ENCODE measurements around the gene CHMP3. TPM values are rescaled to one million over a fixed set of nuclear protein-coding genes. Genes with fewer than 3 reads are reported as not detected.
"Not testable (repeated sequence)": the region's sequence is repeated elsewhere in the genome, so short reads cannot be mapped to it uniquely, and the experiment has no call there.

The CHMP3 gene
- polyA plus RNA-seq, 1 experiment, result 107 TPM

- POLR2A ChIA-PET, result no interaction called here
- DNase-seq (ENCODE audit: low read depth), result no peak
Observed at GRCh38 chr2:86499326-86499725, 63.9 kb downstream of the CHMP3 start.

GRCh38 chr2:86498468-86499260 lies 64.6 kb downstream of the CHMP3 start:
- DNase-seq (ENCODE audit: low read depth), result no peak
- CTCF ChIA-PET, result interaction anchor here (0.8 kb wide), 1 partner anchor 36 kb away, joined by 3 read pairs; no protein-coding TSS in a partner anchor
- H3K27me3 ChIP-seq (ENCODE audit: control insufficient read depth, insufficient read depth, low read length), result no peaks in the 10 kb centered on the region
- H3K36me3 ChIP-seq (ENCODE audit: control insufficient read depth, insufficient read depth, low read length), result peaks cover 10% of the 10 kb centered on the region
- no peak for TF ChIP-seq CTCF (IDR thresholded peaks at IDR 0.05; ENCODE audit: insufficient read depth, low read depth, low read length)
- no peak overlapping the region for H3K4me3 ChIP-seq (ENCODE audit: low read depth, low read length)
- POLR2A ChIA-PET, result no interaction called here

More at GRCh38 chr2:86499326-86499725, 63.9 kb downstream of the CHMP3 start:
- Histone ChIP-seq H3K4me3 (ENCODE audit: low read depth, low read length) (no peak overlapping the region), H3K27me3 (ENCODE audit: control insufficient read depth, insufficient read depth, low read length) (no peaks in the 10 kb centered on the region), H3K36me3 (ENCODE audit: control insufficient read depth, insufficient read depth, low read length) (peaks cover 10% of the 10 kb centered on the region)
- CTCF ChIA-PET, result no interaction called here
- no peak for TF ChIP-seq CTCF (IDR thresholded peaks at IDR 0.05; ENCODE audit: insufficient read depth, low read depth, low read length)

GRCh38 chr2:86496391-86496790 lies 66.9 kb downstream of the CHMP3 start:
- POLR2A ChIA-PET; H3K27me3 ChIP-seq (ENCODE audit: control insufficient read depth, insufficient read depth, low read length); DNase-seq (ENCODE audit: low read depth); CTCF ChIA-PET; H3K4me3 ChIP-seq (ENCODE audit: low read depth, low read length): not testable (repeated sequence)
- peaks cover 12% of the 10 kb centered on the region for H3K36me3 ChIP-seq (ENCODE audit: control insufficient read depth, insufficient read depth, low read length)

- no peak for DNase-seq (ENCODE audit: low read depth)
- Histone ChIP-seq H3K4me3 (ENCODE audit: low read depth, low read length) (no peak overlapping the region), H3K36me3 (ENCODE audit: control insufficient read depth, insufficient read depth, low read length) (peaks cover 25% of the 10 kb centered on the region), H3K27me3 (ENCODE audit: control insufficient read depth, insufficient read depth, low read length) (no peaks in the 10 kb centered on the region)
- POLR2A ChIA-PET, result interaction anchor here (0.7 kb wide), 1 partner anchor 49 kb away, joined by 3 read pairs; no protein-coding TSS in a partner anchor
- CTCF ChIA-PET, result interaction anchor here (1.0 to 1.2 kb wide), 2 partner anchors 12 to 16 kb away, joined by 3 read pairs; no protein-coding TSS in a partner anchor
- TF ChIP-seq CTCF (IDR thresholded peaks at IDR 0.05; ENCODE audit: insufficient read depth, low read depth, low read length), result no peak
Observed at GRCh38 chr2:86492048-86492453, 71.2 kb downstream of the CHMP3 start.

- Histone ChIP-seq H3K36me3 (ENCODE audit: control insufficient read depth, insufficient read depth, low read length) (peaks cover 29% of the 10 kb centered on the region), H3K4me3 (ENCODE audit: low read depth, low read length) (no peak overlapping the region), H3K27me3 (ENCODE audit: control insufficient read depth, insufficient read depth, low read length) (no peaks in the 10 kb centered on the region)
- ChIA-PET CTCF (interaction anchor here (1.0 kb wide), 1 partner anchor 15 kb away, joined by 3 read pairs; no protein-coding TSS in a partner anchor), POLR2A (no interaction called here)
- TF ChIP-seq CTCF (IDR thresholded peaks at IDR 0.05; ENCODE audit: insufficient read depth, low read depth, low read length), result no peak
- no peak for DNase-seq (ENCODE audit: low read depth)
Observed at GRCh38 chr2:86491088-86491487, 72.2 kb downstream of the CHMP3 start.
